Mesenteric fat pad (tissue), 1 donor: ENCODE data around the gene KRTAP10-10. TPM values are rescaled to one million over a fixed set of nuclear protein-coding genes. Genes with fewer than 3 reads are reported as not detected.
"Not testable (repeated sequence)": the region's sequence is repeated elsewhere in the genome, so short reads cannot be mapped to it uniquely, and the experiment has no call there.

Experiments
- DNase-seq: peaks from one replicate; pipeline ENCODE4 v3.0.0-alpha.2; 2020; ENCODE audit warnings: low spot score
- long read RNA-seq: library from polyadenylated mRNA; unstranded; transcript quantifications from one replicate; pipeline ENCODE4 v2.0.0, GENCODE V29; 2020
- total RNA-seq: library from RNA; stranded (reverse); fragmentation: NEBNext Ultra II Directional; extraction: Animal tissue kit (Norgen Biotek cat#: 25700); gene quantifications from one replicate; pipeline ENCODE4 v1.2.1, GENCODE V29; 2021
- donor health status: DM: yes; HTN: yes; CAD: no.

Gene KRTAP10-10
- not detected for total RNA-seq
- long read RNA-seq, result 0 reads

DNA sequence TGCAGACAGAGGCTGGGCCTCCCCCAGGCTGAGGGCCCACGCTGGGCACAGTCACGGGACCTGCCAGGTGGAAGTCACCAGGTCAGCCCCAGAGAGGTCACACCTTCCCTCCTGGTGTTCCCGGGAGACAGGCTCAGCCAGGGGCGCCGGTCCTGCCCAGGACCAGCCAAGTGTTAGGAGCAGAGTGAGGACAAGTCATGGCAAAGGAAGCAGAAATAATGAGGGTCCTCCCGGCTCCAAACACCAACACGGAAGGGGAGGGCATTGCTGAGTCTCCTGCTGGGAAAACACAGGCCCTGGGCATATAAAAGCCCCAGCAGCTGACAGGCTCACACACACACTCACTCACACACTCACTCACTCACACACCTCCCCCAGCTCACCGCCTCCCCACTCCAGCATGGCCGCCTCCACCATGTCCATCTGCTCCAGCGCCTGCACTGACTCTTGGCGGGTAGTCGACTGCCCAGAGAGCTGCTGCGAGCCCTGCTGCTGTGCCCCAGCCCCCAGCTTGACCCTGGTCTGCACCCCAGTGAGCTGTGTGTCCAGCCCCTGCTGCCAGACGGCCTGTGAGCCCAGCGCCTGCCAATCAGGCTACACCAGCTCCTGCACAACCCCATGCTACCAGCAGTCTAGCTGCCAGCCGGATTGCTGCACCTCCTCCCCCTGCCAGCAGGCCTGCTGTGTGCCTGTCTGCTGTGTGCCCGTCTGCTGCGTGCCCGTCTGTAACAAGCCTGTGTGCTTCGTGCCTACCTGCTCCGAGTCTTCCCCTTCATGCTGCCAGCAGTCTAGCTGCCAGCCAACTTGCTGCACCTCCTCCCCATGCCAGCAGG lies at the start of gene KRTAP10-10:
KRTAP10-10 (plus strand) TSS at position 339 of the 833 bp plus-strand sequence; CDS start at position 401, 62 bp downstream.
- no peak for DNase-seq

- DNase-seq, result no peak
Observed at GRCh38 chr21:44589094-44589493, 48.1 kb upstream of the KRTAP10-10 start.

DNA sequence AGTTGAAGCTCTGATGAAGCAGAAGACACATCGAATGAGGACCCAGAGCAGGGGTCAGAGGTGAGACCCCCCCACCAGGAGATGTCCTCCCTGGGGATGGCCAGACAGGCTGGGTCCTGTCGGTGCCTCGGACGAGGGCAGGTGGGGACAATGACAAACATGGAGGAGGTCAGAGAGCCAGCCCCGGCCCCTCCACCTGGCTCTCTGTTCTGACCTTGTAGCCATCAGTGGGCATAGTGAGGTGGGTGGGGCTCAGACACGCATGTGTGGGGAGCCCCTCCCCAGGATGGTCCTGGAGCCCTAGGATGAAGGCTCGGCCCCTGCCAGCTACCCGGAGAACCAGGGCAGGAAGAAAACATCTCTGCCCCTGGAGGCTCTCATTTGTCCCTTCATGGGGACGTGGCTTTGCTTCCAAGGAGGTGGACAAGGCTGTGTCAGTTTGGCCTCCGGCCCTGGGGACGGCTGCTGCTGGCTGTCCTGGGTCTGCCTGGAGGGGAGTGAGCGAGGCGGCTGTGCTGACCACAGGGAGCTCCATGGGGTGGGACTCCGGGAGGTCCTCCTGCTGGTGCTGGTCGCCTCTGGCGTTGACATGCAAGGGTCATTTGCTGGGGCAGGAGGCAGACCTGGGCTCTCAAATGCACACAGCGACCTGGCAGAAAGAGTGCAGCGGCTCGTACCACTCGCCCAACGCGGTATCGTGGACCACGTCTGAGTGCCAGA lies 47.4 kb upstream of the KRTAP10-10 start:
- no peak for DNase-seq

GRCh38 chr21:44590311-44590721 lies 46.8 kb upstream of the KRTAP10-10 start:
- no peak for DNase-seq

DNA sequence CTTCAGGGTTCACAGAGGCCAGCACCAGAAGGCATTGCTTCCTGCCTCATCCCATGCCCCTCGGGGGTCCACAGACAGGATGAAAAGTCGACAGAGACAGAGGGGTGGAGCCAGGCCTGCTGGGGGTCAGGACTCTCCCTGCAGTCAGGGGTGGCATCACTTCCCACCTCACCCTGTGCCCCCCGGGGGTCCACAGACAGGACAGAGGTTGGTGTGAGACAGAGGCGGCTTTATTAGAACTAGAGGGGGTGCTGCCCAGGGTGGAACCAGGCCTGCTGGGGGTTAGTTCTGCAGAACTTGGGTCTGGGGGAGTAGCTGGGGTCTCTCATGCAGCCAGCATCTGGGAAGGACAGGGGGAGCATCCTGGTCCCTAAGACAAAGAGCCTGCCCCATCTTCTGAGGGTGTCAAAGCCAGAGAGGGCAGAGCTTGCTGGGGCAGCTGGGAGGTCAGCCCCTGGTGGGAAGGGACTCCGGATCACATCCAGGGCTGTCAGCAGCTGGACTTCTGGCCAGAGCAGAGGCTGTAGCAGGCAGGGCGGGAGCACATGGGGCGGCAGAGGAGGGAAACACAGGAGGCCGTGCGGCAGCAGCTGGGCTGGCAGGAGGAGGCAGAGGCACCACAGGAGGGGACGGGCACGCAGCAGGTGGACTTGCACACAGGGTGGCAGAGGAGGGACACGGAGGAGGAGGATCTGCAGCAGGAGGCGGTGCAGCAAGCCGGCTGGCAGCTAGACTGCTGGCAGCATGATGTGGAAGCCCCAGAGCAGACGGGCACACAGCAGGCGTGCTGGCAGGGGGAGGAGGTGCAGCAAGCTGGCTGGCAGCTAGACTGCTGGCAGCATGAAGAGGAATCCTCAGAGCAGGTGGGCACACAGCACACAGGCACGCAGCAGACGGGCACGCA lies 46.0 kb upstream of the KRTAP10-10 start:
- not testable (repeated sequence) for DNase-seq

DNA sequence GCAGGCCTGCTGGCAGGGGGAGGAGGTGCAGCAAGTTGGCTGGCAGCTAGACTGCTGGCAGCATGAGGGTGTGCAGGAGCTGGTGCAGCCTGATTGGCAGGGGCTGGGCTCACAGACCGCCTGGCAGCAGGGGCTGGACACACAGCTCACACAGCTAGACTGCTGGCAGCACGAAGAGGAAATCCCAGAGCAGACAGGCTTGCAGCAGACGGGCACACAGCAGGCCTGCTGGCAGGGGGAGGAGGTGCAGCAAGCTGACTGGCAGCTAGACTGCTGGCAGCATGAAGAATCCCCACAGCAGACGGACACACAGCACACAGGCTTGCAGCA lies 45.4 kb upstream of the KRTAP10-10 start:
- DNase-seq, result not testable (repeated sequence)

DNA sequence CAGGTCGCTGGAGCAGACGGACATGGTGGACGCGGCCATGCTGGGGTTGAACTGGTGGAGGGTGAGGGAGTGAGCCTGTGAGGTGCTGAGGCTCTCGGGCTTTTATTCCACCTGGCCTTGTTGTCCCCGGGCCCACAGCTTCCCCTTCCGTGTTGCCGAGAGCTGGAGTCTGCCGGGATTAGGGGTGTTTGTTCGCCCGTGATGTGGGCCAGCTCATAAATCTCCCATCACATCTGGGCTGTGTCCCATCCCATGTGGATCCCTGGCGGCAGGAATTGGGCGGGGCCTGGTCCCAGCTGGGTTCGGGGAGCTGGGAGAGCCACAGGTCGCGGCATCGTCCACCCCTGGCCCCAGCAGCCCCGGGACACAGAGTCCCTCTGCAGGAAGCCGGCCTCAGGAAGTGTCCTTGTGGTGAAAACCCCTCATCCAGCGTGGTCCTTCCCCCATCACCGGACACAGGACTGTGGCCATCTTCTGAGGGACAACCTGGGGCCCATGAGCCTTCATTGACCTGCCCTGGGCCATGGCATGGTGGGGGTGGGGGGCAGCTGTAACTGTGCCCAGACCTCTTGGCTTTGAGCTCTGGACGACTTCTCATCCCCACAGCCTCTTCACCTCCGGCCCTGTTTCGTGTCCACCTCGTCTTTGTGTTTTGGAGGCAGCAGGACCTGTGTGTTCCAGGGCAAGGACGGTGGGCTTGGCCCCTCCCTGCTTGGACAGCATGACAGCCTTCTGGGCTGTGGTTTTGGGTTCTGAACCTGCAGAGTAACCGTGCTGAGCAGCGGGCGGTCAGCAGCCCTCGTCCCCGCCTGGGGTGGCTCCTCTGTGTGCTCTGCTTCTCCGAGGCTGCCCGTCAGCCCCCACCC lies 44.5 kb upstream of the KRTAP10-10 start, which contains the start of gene KRTAP10-6:
KRTAP10-6 (minus strand) TSS at position 60 of the 866 bp plus-strand sequence; CDS start at position 39, 21 bp downstream.
- DNase-seq, result peak; percentile 89

- no peak for DNase-seq
Observed at GRCh38 chr21:44593598-44594405, 43.4 kb upstream of the KRTAP10-10 start.

GRCh38 chr21:44594406-44594916 lies 42.7 kb upstream of the KRTAP10-10 start:
- no peak for DNase-seq

DNA sequence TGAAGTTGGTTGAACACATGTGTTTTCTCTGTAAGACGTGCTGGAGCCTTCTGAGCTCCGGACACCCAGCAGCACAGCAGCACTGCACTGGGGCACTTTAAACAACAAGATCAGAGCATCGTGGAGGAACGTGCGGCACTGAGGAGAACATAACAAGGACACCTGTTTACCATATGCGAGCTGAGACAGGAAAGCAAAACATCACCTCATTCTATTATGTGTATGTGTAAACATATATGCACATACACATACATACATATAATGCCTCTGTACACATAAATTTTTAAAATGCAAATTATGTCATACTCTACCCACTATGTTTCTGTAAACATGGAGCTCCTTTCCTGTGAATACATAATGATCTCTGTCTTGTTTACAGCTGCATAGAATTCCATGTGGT lies 41.6 kb upstream of the KRTAP10-10 start:
- DNase-seq, result no peak

GRCh38 chr21:44596068-44596725 lies 41.0 kb upstream of the KRTAP10-10 start:
- no peak for DNase-seq

DNA sequence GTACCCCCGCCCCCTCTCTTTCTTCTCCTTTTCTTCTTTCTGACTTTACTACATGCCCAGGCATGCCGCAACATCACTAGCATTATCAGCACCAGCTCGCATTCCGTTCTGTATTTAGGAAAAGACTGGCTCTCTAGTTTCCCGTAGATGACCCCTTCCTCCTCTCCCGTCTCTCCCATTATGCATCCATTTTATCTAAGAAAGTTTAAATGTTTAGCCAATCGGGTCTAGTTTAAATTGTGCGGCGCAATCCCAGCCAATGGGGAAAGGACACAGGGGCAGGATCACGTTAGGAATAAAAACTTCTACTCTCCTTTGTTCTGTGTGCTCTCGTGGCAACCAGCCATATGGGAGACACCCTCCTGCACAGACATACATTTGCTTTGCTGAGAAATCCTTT lies 39.1 kb upstream of the KRTAP10-10 start:
- no peak for DNase-seq

DNA sequence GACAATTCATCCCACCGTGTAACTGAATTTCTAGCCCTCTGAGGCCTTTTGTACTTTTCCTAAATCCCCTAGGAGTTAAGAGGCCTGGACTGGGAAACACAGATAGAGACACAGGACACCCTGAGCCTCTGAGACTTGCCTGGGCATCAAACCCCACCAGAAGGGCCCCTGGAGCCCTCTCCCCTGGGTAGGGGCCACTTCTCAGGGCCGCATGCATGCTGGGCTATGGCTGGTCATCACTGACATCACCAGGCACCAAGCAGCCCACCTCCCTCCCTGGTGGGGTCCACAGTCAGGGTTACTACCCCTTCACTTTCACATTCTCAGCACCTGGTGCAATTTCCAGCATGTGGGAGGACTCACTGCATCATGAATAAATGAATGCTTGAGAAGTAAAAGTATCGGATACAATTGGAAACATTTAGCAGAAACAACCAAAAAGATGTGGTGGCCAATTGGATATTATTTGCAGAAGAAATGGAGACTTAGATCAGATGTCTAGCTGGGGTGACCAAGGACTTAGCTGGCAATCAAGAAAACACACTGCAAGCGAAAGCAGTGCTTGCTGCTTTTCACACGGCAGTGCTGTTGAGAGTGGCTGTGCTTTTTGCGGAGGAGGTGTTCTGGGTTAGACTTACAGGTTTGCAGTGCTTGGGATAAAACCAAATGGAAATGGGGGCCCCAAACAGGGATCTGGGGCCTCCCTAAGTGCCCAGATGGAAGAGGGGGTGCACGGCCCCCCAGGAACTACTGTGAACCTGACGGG lies 37.7 kb upstream of the KRTAP10-10 start:
- no peak for DNase-seq

- not testable (repeated sequence) for DNase-seq
Observed at GRCh38 chr21:44600118-44600978, 36.8 kb upstream of the KRTAP10-10 start, which contains the start of gene KRTAP10-7. TSS of gene KRTAP10-7 (plus strand) at chr21:44600597. CDS start at chr21:44600622, 25 bp downstream.

GRCh38 chr21:44601091-44601490 lies 36.1 kb upstream of the KRTAP10-10 start:
- not testable (repeated sequence) for DNase-seq

DNA sequence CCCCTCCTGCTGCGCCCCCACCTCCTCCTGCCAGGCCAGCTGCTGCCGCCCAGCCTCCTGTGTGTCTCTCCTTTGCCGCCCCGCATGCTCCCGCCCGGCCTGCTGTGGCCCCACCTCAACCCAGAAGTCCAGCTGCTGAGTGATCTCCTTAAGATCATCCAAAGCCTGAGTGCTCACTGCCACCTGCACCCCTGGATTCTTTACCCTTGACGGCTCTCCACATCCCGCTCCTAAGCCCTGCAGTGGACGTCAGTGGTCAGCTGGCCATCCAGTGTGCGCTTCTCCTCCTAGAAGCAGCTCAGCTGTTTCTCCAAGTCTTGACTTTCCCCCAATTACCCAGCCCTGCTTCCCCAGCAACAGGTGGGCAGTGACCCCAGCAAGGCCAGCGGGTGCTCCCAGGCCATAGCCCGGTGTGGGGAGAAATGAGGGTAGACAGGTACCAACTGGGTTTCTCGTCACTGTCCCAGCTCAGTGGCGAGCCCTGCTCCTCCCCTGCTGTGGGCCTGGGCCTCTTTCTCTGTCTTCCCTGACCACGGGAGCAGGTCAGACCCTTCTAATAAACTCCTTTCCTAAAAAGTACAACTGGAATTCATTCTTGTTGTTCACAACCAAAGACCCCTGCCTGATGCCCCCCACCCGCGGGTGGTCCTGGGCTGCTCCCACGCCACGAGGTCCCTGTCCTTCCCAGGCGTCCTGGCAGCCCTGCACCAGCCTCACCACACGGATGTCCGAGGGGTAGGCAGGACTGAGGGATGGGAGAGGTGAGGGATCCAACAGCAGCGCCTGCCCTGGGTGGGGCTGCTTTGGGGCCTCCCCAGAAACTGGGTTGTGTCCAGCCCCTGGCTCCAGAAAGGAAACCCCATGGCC lies 35.3 kb upstream of the KRTAP10-10 start:
- DNase-seq, result no peak
